ENCODE data around the gene ABR. TPM values are rescaled to one million over a fixed set of nuclear protein-coding genes. Genes with fewer than 3 reads are reported as not detected.

ABR gene
- total and polyA plus RNA-seq, 2 of the 13 experiments (the other 11 are each of a cell fraction or from before 2014, with no cell fraction given), result 12.4 to 40.4 TPM

DNA sequence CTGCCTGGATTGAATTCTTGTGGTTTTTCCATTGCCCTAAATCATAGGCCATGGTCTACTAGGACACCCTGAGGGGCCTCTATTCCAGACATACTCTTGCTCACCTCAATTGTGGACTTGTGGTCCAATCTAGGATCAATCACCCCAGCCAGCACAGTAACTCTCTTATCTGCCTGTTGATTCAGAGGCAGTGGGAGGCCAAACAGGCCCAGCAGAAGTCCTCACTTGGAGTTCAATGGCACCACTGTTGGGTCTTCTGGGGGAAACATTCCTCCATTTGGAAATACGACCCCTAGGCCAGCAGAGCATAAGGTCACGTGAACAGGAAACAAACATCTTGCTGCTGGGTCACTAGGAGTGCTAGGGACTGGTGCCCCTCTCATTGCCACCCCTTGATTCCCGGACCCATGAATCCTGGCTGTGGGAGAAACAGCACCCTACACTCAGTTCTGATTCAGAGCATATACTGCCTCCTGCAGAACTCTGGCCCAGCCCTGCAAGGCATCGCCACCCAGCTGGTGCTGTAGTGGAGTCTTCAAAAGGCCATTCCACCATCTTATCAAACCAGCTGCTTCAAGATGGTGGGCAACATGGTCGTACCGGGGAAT is 193.4 kb downstream of the ABR start (continued):
- TF ChIP-seq BCL6 (CRISPR knock-in tag; IDR thresholded peaks at IDR 0.05) (peak; percentile 49; the same call in 1 of the 2 replicates), NPAS2 (CRISPR knock-in tag; IDR thresholded peaks at IDR 0.05; ENCODE audit: borderline replicate concordance) (no peak), DMAP1 (CRISPR knock-in tag; IDR thresholded peaks at IDR 0.05) (no peak), ZNF704 (CRISPR knock-in tag; IDR thresholded peaks at IDR 0.05; ENCODE audit: borderline replicate concordance) (no peak), GMEB1 (CRISPR knock-in tag; IDR thresholded peaks at IDR 0.05; ENCODE audit: borderline replicate concordance) (no peak), ZNF124 (CRISPR knock-in tag; IDR thresholded peaks at IDR 0.05) (no peak), ZNF567 (CRISPR knock-in tag; IDR thresholded peaks at IDR 0.05; ENCODE audit: borderline replicate concordance) (no peak), NONO (IDR thresholded peaks at IDR 0.05) (no peak), NONO (CRISPR knock-in tag; conservative IDR thresholded peaks at IDR 0.05) (no peak), ZNF747 (CRISPR knock-in tag; IDR thresholded peaks at IDR 0.05; ENCODE audit: borderline replicate concordance) (0 out of 2 replicates have a peak, but pooled peaks have one; percentile 29), NCOA5 (CRISPR knock-in tag; IDR thresholded peaks at IDR 0.05) (no peak), MED1 (CRISPR knock-in tag; IDR thresholded peaks at IDR 0.05) (peak; percentile 19; the same call in 1 of the 2 replicates), ZNF432 (CRISPR knock-in tag; IDR thresholded peaks at IDR 0.05; ENCODE audit: borderline replicate concordance) (no peak), ZNF354B (CRISPR knock-in tag; IDR thresholded peaks at IDR 0.05) (no peak), ZNF660 (CRISPR knock-in tag; IDR thresholded peaks at IDR 0.05; ENCODE audit: borderline replicate concordance, low read depth) (no peak), ZBTB7B (CRISPR knock-in tag; IDR thresholded peaks at IDR 0.05) (peak; percentile 59; the same call in 1 of the 2 replicates), HOXD1 (CRISPR knock-in tag; IDR thresholded peaks at IDR 0.05) (no peak), ZNF484 (CRISPR knock-in tag; IDR thresholded peaks at IDR 0.05; ENCODE audit: borderline replicate concordance, low read depth) (no peak), HDAC2 (CRISPR knock-in tag; IDR thresholded peaks at IDR 0.05) (no peak), PLSCR1 (CRISPR knock-in tag; IDR thresholded peaks at IDR 0.05; ENCODE audit: borderline replicate concordance) (no peak), CHCHD3 (CRISPR knock-in tag; IDR thresholded peaks at IDR 0.05) (no peak), ZNF10 (CRISPR knock-in tag; IDR thresholded peaks at IDR 0.05; ENCODE audit: borderline replicate concordance, low read depth) (no peak), ZNF564 (CRISPR knock-in tag; IDR thresholded peaks at IDR 0.05) (peak; percentile 76; the same call in 1 of the 2 replicates), ARNT2 (CRISPR knock-in tag; IDR thresholded peaks at IDR 0.05; ENCODE audit: low read depth) (no peak)
- TF ChIP-seq, protein P1, sequence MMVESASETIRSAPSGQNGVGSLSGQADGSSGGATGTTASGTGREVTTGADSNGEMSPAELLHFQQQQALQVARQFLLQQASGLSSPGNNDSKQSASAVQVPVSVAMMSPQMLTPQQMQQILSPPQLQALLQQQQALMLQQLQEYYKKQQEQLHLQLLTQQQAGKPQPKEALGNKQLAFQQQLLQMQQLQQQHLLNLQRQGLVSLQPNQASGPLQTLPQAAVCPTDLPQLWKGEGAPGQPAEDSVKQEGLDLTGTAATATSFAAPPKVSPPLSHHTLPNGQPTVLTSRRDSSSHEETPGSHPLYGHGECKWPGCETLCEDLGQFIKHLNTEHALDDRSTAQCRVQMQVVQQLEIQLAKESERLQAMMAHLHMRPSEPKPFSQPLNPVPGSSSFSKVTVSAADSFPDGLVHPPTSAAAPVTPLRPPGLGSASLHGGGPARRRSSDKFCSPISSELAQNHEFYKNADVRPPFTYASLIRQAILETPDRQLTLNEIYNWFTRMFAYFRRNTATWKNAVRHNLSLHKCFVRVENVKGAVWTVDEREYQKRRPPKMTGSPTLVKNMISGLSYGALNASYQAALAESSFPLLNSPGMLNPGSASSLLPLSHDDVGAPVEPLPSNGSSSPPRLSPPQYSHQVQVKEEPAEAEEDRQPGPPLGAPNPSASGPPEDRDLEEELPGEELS (CRISPR knock-in tag; IDR thresholded peaks at IDR 0.05), result 0 out of 2 replicates have a peak, but pooled peaks have one; percentile 20
